Neuronal stem cell (in vitro differentiated cells): ENCODE data around the gene HSDL1.

Source experiments
- DNase-seq: peaks from one replicate; pipeline ENCODE4 v3.0.0-alpha.2; 2013; ENCODE audit warnings: low spot score
- H2AFZ ChIP-seq: one replicate; pipeline ENCODE4 v1.6.1; 2013; ENCODE audit warnings: mild to moderate bottlenecking, low read length, inconsistent platforms
- H2AK5ac ChIP-seq: 2 replicates; pipeline ENCODE4 v1.6.1; 2013; ENCODE audit warnings: low read depth, mild to moderate bottlenecking, inconsistent platforms, low read length, moderate library complexity, mixed read lengths
- H2BK120ac ChIP-seq: 2 replicates; pipeline ENCODE4 v1.6.1; 2013; ENCODE audit warnings: low read depth, mild to moderate bottlenecking, inconsistent platforms, low read length, moderate library complexity, mixed read lengths
- H2BK12ac ChIP-seq: one replicate; pipeline ENCODE4 v1.6.1; 2013; ENCODE audit warnings: low read length, inconsistent platforms
- H2BK15ac ChIP-seq: 2 replicates; pipeline ENCODE4 v1.6.1; 2013; ENCODE audit warnings: mild to moderate bottlenecking, low read length, inconsistent platforms, mixed read lengths
- H2BK5ac ChIP-seq: one replicate; pipeline ENCODE4 v1.6.1; 2013; ENCODE audit warnings: inconsistent platforms, mild to moderate bottlenecking, low read length, moderate library complexity
- H3K14ac ChIP-seq: one replicate; pipeline ENCODE4 v1.6.1; 2013; ENCODE audit warnings: low read length, inconsistent platforms
- H3K18ac ChIP-seq: 2 replicates; pipeline ENCODE4 v1.6.1; 2013; ENCODE audit warnings: low read length, inconsistent platforms
- H3K23ac ChIP-seq: 2 replicates; pipeline ENCODE4 v1.6.1; 2013; ENCODE audit warnings: low read depth, mild to moderate bottlenecking, mixed read lengths, low read length, inconsistent platforms; ENCODE audit not compliant: poor library complexity
- H3K27ac ChIP-seq: replicated peaks from 3 replicates; pipeline ENCODE4 v1.5.1; 2013; ENCODE audit warnings: low read length, inconsistent platforms
- H3K27me3 ChIP-seq, 3 experiments: 2 replicates each; pipeline ENCODE4 v1.6.1; 2013; ENCODE audit warnings: low read length in 3 of 3, mild to moderate bottlenecking in 2 of 3, inconsistent platforms in 1 of 3, low read depth in 1 of 3, mixed read lengths in 1 of 3, moderate library complexity in 1 of 3; ENCODE audit not compliant: control insufficient read depth in 3 of 3, insufficient read depth in 3 of 3
- H3K36me3 ChIP-seq, 2 donors: replicated peaks in 1 of 2; 2 replicates each; pipeline ENCODE4 v1.6.1; 2013; ENCODE audit warnings: low read length in 2 of 2; ENCODE audit not compliant: control insufficient read depth in 2 of 2, insufficient read depth in 2 of 2
- H3K4ac ChIP-seq: 2 replicates; pipeline ENCODE4 v1.6.1; 2013; ENCODE audit warnings: inconsistent platforms, mild to moderate bottlenecking, low read length, moderate library complexity
- H3K4me1 ChIP-seq, 2 donors: 1 replicate in 1 of 2; 2 replicates in 1 of 2; pipeline ENCODE4 v1.6.1; 2013; ENCODE audit warnings: low read length in 2 of 2, low read depth in 1 of 2; ENCODE audit not compliant: control insufficient read depth in 2 of 2, insufficient read depth in 1 of 2
- H3K4me2 ChIP-seq: one replicate; pipeline ENCODE4 v1.6.1; 2013; ENCODE audit warnings: mild to moderate bottlenecking, low read length, inconsistent platforms; ENCODE audit not compliant: insufficient read depth, poor library complexity, severe bottlenecking
- H3K4me3 ChIP-seq, 2 donors: 2 replicates each; pipeline ENCODE4 v1.5.1; 2013; ENCODE audit warnings: low read length in 2 of 2, mild to moderate bottlenecking in 2 of 2, inconsistent platforms in 1 of 2, moderate library complexity in 1 of 2
- H3K79me1 ChIP-seq: one replicate; pipeline ENCODE4 v1.6.1; 2013; ENCODE audit warnings: low read depth, mild to moderate bottlenecking, inconsistent platforms, low read length, moderate library complexity
- H3K9ac ChIP-seq: one replicate; pipeline ENCODE4 v1.6.1; 2013; ENCODE audit warnings: mild to moderate bottlenecking, low read depth, low read length, inconsistent platforms; ENCODE audit not compliant: poor library complexity
- H3K9me3 ChIP-seq, 2 donors: replicated peaks in 1 of 2; 2 replicates each; pipeline versions ENCODE3 to v1.6.1; 2013; ENCODE audit warnings: low read length in 2 of 2, mild to moderate bottlenecking in 2 of 2, inconsistent platforms in 1 of 2, low read depth in 1 of 2, mixed read lengths in 1 of 2, moderate library complexity in 1 of 2; ENCODE audit not compliant: control insufficient read depth in 2 of 2, insufficient read depth in 1 of 2
- H4K8ac ChIP-seq: one replicate; pipeline ENCODE4 v1.6.1; 2013; ENCODE audit warnings: low read depth, mild to moderate bottlenecking, inconsistent platforms, low read length, moderate library complexity
- H4K91ac ChIP-seq: one replicate; pipeline ENCODE4 v1.6.1; 2013; ENCODE audit warnings: low read length, low read depth, mild to moderate bottlenecking, inconsistent platforms; ENCODE audit not compliant: poor library complexity
- WGBS, 2 donors: extraction: QIAGEN DNeasy Blood & Tissue Kit; methylation state at CpG; one replicate each; pipeline ENCODE4 v1.1.7; 2013; ENCODE audit warnings: missing lambda C conversion rate in 2 of 2, mixed read lengths in 1 of 2; ENCODE audit not compliant: insufficient read length in 2 of 2, insufficient replicate concordance in 1 of 2; ENCODE audit errors: extremely low coverage in 2 of 2; 5-methylcytosine and 5-hydroxymethylcytosine counted together

HSDL1 gene

GRCh38 chr16:84080813-84081212 lies 64.2 kb downstream of the HSDL1 start:
- Histone ChIP-seq H3K36me3 (peaks cover 39 to 93% of the 10 kb centered on the region in 2 donors), H3K23ac (no peak overlapping the region), H2BK5ac (no peak overlapping the region), H4K8ac (no peak overlapping the region), H3K79me1 (no peaks in the 10 kb centered on the region), H3K14ac (no peak overlapping the region), H4K91ac (no peak overlapping the region), H3K27ac (no peak overlapping the region), H2BK15ac (no peak overlapping the region), H3K4me3 (no peak overlapping the region), H2AFZ (no peak overlapping the region), H2BK12ac (no peak overlapping the region), H3K9me3 (no peaks in the 10 kb centered on the region), H2AK5ac (no peak overlapping the region), H2BK120ac (no peak overlapping the region), H3K4ac (no peak overlapping the region), H3K4me2 (no peak overlapping the region), H3K18ac (no peak overlapping the region), H3K4me1 (no peaks in the 10 kb centered on the region), H3K9ac (no peak overlapping the region), H3K27me3 (no peaks in the 10 kb centered on the region)
- no peak for DNase-seq
- no CpG with 5 or more reads among the region's 6 CpGs for WGBS, 2 donors

- WGBS, 2 donors = no CpG with 5 or more reads among the region's 8 CpGs
- no peak overlapping the region for H4K8ac ChIP-seq
- H3K23ac ChIP-seq = no peak overlapping the region
- no peak overlapping the region for H3K27ac ChIP-seq
- no peak for DNase-seq
- no peak overlapping the region for H2BK12ac ChIP-seq
- no peak overlapping the region for H3K4me3 ChIP-seq
- peaks cover 39 to 95% of the 10 kb centered on the region in 2 donors for H3K36me3 ChIP-seq
- no peak overlapping the region for H2BK15ac ChIP-seq
- no peak overlapping the region for H3K9ac ChIP-seq
- H3K79me1 ChIP-seq = no peaks in the 10 kb centered on the region
- H3K4me1 ChIP-seq = no peaks in the 10 kb centered on the region
- H2AK5ac ChIP-seq = no peak overlapping the region
- H3K27me3 ChIP-seq = no peaks in the 10 kb centered on the region
- H4K91ac ChIP-seq = no peak overlapping the region
- no peaks in the 10 kb centered on the region for H3K9me3 ChIP-seq
- no peak overlapping the region for H3K18ac ChIP-seq
- H2BK5ac ChIP-seq = no peak overlapping the region
- H2AFZ ChIP-seq = no peak overlapping the region
- H3K4ac ChIP-seq = no peak overlapping the region
- H3K14ac ChIP-seq = no peak overlapping the region
- H2BK120ac ChIP-seq = no peak overlapping the region
- no peak overlapping the region for H3K4me2 ChIP-seq
Observed at GRCh38 chr16:84080378-84080777, 64.6 kb downstream of the HSDL1 start.

GRCh38 chr16:84079664-84080063 lies 65.3 kb downstream of the HSDL1 start:
- WGBS, 2 donors = no CpG with 5 or more reads among the region's 6 CpGs
- Histone ChIP-seq H2AK5ac (no peak overlapping the region), H4K8ac (no peak overlapping the region), H3K18ac (no peak overlapping the region), H3K4me1 (no peaks in the 10 kb centered on the region), H3K4ac (no peak overlapping the region), H2AFZ (no peak overlapping the region), H3K9me3 (no peaks in the 10 kb centered on the region), H3K27me3 (no peaks in the 10 kb centered on the region), H4K91ac (no peak overlapping the region), H3K36me3 (peaks cover 46 to 96% of the 10 kb centered on the region in 2 donors), H2BK15ac (no peak overlapping the region), H2BK120ac (no peak overlapping the region), H3K9ac (no peak overlapping the region), H3K79me1 (no peaks in the 10 kb centered on the region), H2BK5ac (no peak overlapping the region), H2BK12ac (no peak overlapping the region), H3K14ac (no peak overlapping the region), H3K27ac (no peak overlapping the region), H3K23ac (no peak overlapping the region), H3K4me2 (no peak overlapping the region), H3K4me3 (no peak overlapping the region)
- no peak for DNase-seq

- H3K9me3 ChIP-seq = no peaks in the 10 kb centered on the region
- H3K18ac ChIP-seq = no peak overlapping the region
- no peak overlapping the region for H3K23ac ChIP-seq
- H4K91ac ChIP-seq = no peak overlapping the region
- H3K4me1 ChIP-seq = no peaks in the 10 kb centered on the region
- no peak overlapping the region for H2BK120ac ChIP-seq
- no peaks in the 10 kb centered on the region for H3K27me3 ChIP-seq
- H3K4me3 ChIP-seq = peak overlapping the region in 1 of 2 donors; percentile 43
- no peak overlapping the region for H2BK12ac ChIP-seq
- H4K8ac ChIP-seq = no peak overlapping the region
- H2AFZ ChIP-seq = no peak overlapping the region
- no peak overlapping the region for H3K4ac ChIP-seq
- no peak overlapping the region for H2AK5ac ChIP-seq
- H3K4me2 ChIP-seq = no peak overlapping the region
- H2BK15ac ChIP-seq = no peak overlapping the region
- WGBS, 2 donors = no CpG with 5 or more reads among the region's 11 CpGs
- H3K14ac ChIP-seq = no peak overlapping the region
- H3K36me3 ChIP-seq = peaks cover 38 to 94% of the 10 kb centered on the region in 2 donors
- DNase-seq = no peak
- H3K79me1 ChIP-seq = no peaks in the 10 kb centered on the region
- H3K9ac ChIP-seq = no peak overlapping the region
- no peak overlapping the region for H3K27ac ChIP-seq
- no peak overlapping the region for H2BK5ac ChIP-seq
Observed at GRCh38 chr16:84075376-84075775, 69.6 kb downstream of the HSDL1 start.
